Measurements from ENCODE around the gene FAM237B. TPM values are rescaled to one million over a fixed set of nuclear protein-coding genes. Genes with fewer than 3 reads are reported as not detected.
A peak's percentile ranks its signal among the peaks of the same experiment; 100 is the strongest.

Gene FAM237B
- total RNA-seq (2021; fragmentation: NEBNext Ultra II Directional; extraction: Animal tissue kit (Norgen Biotek cat#: 25700)): not detected in 2 replicates
- not detected in 2 replicates for polyA plus RNA-seq (2011; rRNA removed)
- not detected for polyA plus RNA-seq (2011; cell fraction: cytosol; rRNA removed)
- polyA plus RNA-seq (2011; cell fraction: nucleus; rRNA removed): not detected
- not detected in 4 replicates for polyA plus RNA-seq (2012, experiment 1 of 2)
- not detected for polyA plus RNA-seq (2012, experiment 2 of 2)
- polyA plus RNA-seq (2013, experiment 1 of 2): not detected
- 0.02 TPM for polyA plus RNA-seq (2013, experiment 2 of 2)
- polyA minus RNA-seq (2011; rRNA and poly(A)+ RNA removed): not detected in 2 replicates
- polyA minus RNA-seq (2011; cell fraction: cytosol; rRNA and poly(A)+ RNA removed): not detected
- polyA minus RNA-seq (2011; cell fraction: nucleus; rRNA and poly(A)+ RNA removed): not detected
- long read RNA-seq, experiment 1: 0 reads
- long read RNA-seq, experiment 2: 0 reads

DNA sequence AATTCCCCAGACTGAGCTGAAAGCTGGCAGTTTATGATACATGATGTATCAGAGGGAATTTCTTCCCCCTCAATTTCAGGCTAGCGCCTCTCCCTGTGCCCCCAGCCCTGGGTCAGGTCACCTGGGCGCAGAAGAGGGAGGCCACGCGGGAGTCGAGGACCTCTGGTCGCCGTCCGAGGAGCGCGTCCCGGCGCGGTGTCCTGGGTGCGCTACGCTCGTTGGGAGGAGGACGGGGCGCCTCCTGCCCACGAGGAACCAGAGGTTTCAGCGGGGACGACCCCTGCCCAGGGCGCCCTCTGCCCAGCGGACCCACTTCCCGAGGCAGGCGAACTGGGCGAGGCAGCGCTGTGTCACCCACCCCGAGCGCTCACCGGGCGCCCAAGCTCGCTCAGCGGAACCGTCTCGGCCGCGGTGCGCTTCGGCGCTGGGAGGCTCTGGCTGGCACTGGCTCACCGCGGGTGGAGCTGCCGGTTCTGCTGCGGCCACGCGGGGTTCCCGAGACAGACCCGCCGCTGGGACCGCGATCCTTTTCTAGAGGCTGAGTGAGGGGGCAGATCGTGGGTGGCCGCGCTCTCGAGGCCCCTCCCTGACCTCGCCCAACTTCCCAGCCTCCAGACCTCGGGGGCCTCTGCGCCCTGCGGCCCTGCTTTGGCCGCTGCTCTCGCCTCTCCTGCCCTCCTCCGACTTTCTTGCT is at the start of gene FAM237B:
TSS of gene FAM237B (minus strand) at position 504 of the 694 bp plus-strand sequence. CDS start 1,556 bp downstream, outside the sequence.
- ChIA-PET CTCF (ENCODE audit: partially characterized antibody) (interaction anchor here (1.1 to 2.9 kb wide), 3 partner anchors 10 to 16 kb away, joined by 5 to 14 read pairs (median 7); no protein-coding TSS in a partner anchor), POLR2A (ENCODE audit: partially characterized antibody) (interaction anchor here (1.0 kb wide), 1 partner anchor 25 kb away, joined by 3 read pairs; no protein-coding TSS in a partner anchor)
- peaks cover 10% of the 10 kb centered on the region; the same call in 1 of the 2 replicates for H3K23me2 ChIP-seq (ENCODE audit: low read depth, low read length)
- no peak within 1 kb of the TSS; the same call in 1 of the 2 replicates for H2BK12ac ChIP-seq (ENCODE audit: low read depth, low read length)
- TF ChIP-seq EZH2 (IDR thresholded peaks at IDR 0.05; ENCODE audit: low read depth, low read length, severe bottlenecking) (peak; percentile 75), SUZ12 (IDR thresholded peaks at IDR 0.05; ENCODE audit: low read length) (peak; percentile 78), NRF1 (IDR thresholded peaks at IDR 0.05; ENCODE audit: low read depth, low read length) (no peak), KDM4A (IDR thresholded peaks at IDR 0.05; ENCODE audit: low read depth, low read length, severe bottlenecking) (peak; percentile 95), HDAC2 (IDR thresholded peaks at IDR 0.05; ENCODE audit: borderline replicate concordance in 1 of 2, low read depth in 2 of 2, low read length in 2 of 2) (peak in 1 of 2 experiments; percentile 45; a peak in 1 of 4 replicates)
- peak within 1 kb of the TSS; percentile 75 for H4K8ac ChIP-seq (ENCODE audit: extremely low read depth, insufficient read depth, low read length)
- no peak within 1 kb of the TSS; the same call in 1 of the 2 replicates for H2AFZ ChIP-seq (ENCODE audit: low read length)
- peaks cover 20 to 39% (median 29%) of the 10 kb centered on the region in 4 experiments for H3K27me3 ChIP-seq (replicated peaks in 1 of 4; ENCODE audit: control insufficient read depth in 3 of 4, extremely low read depth in 1 of 4, insufficient read depth in 3 of 4, low read length in 3 of 4)
- H3K56ac ChIP-seq (replicated peaks; ENCODE audit: insufficient read length, low read depth, low read length): no peak within 1 kb of the TSS
- peak within 1 kb of the TSS; percentile 39 to 63 (median 58) for H3K4me3 ChIP-seq (ENCODE audit: extremely low read depth in 1 of 4, insufficient read depth in 2 of 4, low read depth in 3 of 4, low read length in 4 of 4)
- peaks cover 0 to 3% (median 0%) of the 10 kb centered on the region in 4 experiments; a peak in 2 of 7 replicates for H3K4me1 ChIP-seq (replicated peaks in 1 of 4; ENCODE audit: control insufficient read depth in 3 of 4, insufficient read depth in 4 of 4, low read length in 3 of 4)
- FAIRE-seq (no peak), DNase-seq (ENCODE audit: low read depth in 1 of 2, low spot score in 2 of 2) (peak in 1 of 2 experiments; percentile 65)
- no peak within 1 kb of the TSS for H2BK5ac ChIP-seq (ENCODE audit: low read depth, low read length)
- no peak within 1 kb of the TSS for H2BK15ac ChIP-seq (ENCODE audit: low read length)
- H2BK120ac ChIP-seq (replicated peaks; ENCODE audit: low read depth, low read length): no peak within 1 kb of the TSS
- no peak within 1 kb of the TSS for H4K5ac ChIP-seq (ENCODE audit: insufficient read length, low read depth, low read length)
- no peak within 1 kb of the TSS for H3K4ac ChIP-seq (replicated peaks; ENCODE audit: insufficient read length, low read depth, low read length)
- no peaks in the 10 kb centered on the region for H3K79me1 ChIP-seq (ENCODE audit: low read depth, low read length)
- no peak within 1 kb of the TSS for H3K27ac ChIP-seq (ENCODE audit: low read depth, low read length)
- no peak within 1 kb of the TSS for H2AK5ac ChIP-seq (ENCODE audit: low read depth, low read length)
- peak within 1 kb of the TSS; percentile 51; the same call in 1 of the 2 replicates for H3K18ac ChIP-seq (ENCODE audit: extremely low read depth, low read length)
- H3K79me2 ChIP-seq (ENCODE audit: control insufficient read depth in 1 of 2, insufficient read depth in 2 of 2, low read length in 2 of 2): no peaks in the 10 kb centered on the region
- WGBS, 2 experiments (ENCODE audit: extremely low coverage in 1 of 2, insufficient coverage in 1 of 2, insufficient read length in 1 of 2, insufficient replicate concordance in 2 of 2, low coverage in 1 of 2, low lambda C conversion rate in 2 of 2, missing lambda C conversion rate in 1 of 2): 3% methylated on average over 61 of the region's 62 CpGs; no CpG with 5 or more reads in 1 of the 2 experiments
- H4K20me1 ChIP-seq (replicated peaks in 1 of 2; ENCODE audit: control insufficient read depth in 1 of 2, insufficient read depth in 2 of 2, low read length in 2 of 2): no peaks in the 10 kb centered on the region
- no peak within 1 kb of the TSS for H2BK20ac ChIP-seq (ENCODE audit: low read length)
- no peaks in the 10 kb centered on the region for H3K36me3 ChIP-seq (ENCODE audit: control insufficient read depth in 2 of 4, insufficient read depth in 4 of 4, low read length in 3 of 4)
- no peak within 1 kb of the TSS for H4K91ac ChIP-seq (replicated peaks; ENCODE audit: insufficient read length, low read length)
- H3K9ac ChIP-seq (replicated peaks in 1 of 4; ENCODE audit: extremely low read depth in 1 of 4, low read depth in 3 of 4, low read length in 3 of 4): peak within 1 kb of the TSS in 2 of 4 experiments; percentile 20 to 22; a peak in 4 of 7 replicates
- H3K9me3 ChIP-seq (ENCODE audit: insufficient read depth in 2 of 2, low read depth in 1 of 2, low read length in 1 of 2): no peaks in the 10 kb centered on the region
- no peak within 1 kb of the TSS for H3K14ac ChIP-seq (ENCODE audit: insufficient read length)
- peak within 1 kb of the TSS; percentile 58 to 87 for H3K4me2 ChIP-seq (ENCODE audit: insufficient read depth in 1 of 2, low read depth in 2 of 2, low read length in 2 of 2)
- H3K23ac ChIP-seq (ENCODE audit: insufficient read length): no peak within 1 kb of the TSS
